SK-N-SH treated with all-trans-retinoic acid at 6 μM for 48 hours (cell line): ENCODE results near the gene CDON.

ENCODE experiments used
- ARNTL ChIP-seq: fragments of 450-650 bp; formaldehyde crosslinking; IDR thresholded peaks from 2 replicates; pipeline ENCODE4 v1.5.0; 2020; ENCODE audit warnings: low read depth, mild to moderate bottlenecking, moderate library complexity, borderline replicate concordance
- CSDC2 ChIP-seq: fragments of 250-450 bp; sonication (Bioruptor Pico); IDR thresholded peaks from 2 replicates; pipeline ENCODE4 v1.5.0; 2020; ENCODE audit warnings: mild to moderate bottlenecking, moderate library complexity
- GLIS3 ChIP-seq: fragments of 250-450 bp; sonication (Bioruptor Pico); IDR thresholded peaks from 2 replicates; pipeline ENCODE4 v1.5.0; 2020; ENCODE audit warnings: mild to moderate bottlenecking, moderate library complexity
- OSR1 ChIP-seq: fragments of 250-450 bp; sonication (Bioruptor Pico); IDR thresholded peaks from 2 replicates; pipeline ENCODE4 v1.8.0; 2022; ENCODE audit warnings: moderate library complexity, mild to moderate bottlenecking, inconsistent platforms
- PATZ1 ChIP-seq: fragments of 250-450 bp; sonication (Bioruptor Pico); IDR thresholded peaks from 2 replicates; pipeline ENCODE4 v1.8.0; 2020; ENCODE audit warnings: mild to moderate bottlenecking, moderate library complexity, borderline replicate concordance
- RARB ChIP-seq: fragments of 250-450 bp; sonication (Bioruptor Pico); IDR thresholded peaks from 2 replicates; pipeline ENCODE4 v1.8.0; 2021; ENCODE audit warnings: mild to moderate bottlenecking, moderate library complexity
- TCF4 ChIP-seq: fragments of 250-450 bp; sonication (Bioruptor Pico); IDR thresholded peaks from 2 replicates; pipeline ENCODE4 v1.8.0; 2021; ENCODE audit warnings: mild to moderate bottlenecking, moderate library complexity, borderline replicate concordance
- ZC3H10 ChIP-seq: fragments of 250-450 bp; sonication (Bioruptor Pico); IDR thresholded peaks from 2 replicates; pipeline ENCODE4 v1.5.1; 2021; ENCODE audit warnings: mild to moderate bottlenecking, moderate library complexity
- ZFP3 ChIP-seq: fragments of 250-450 bp; sonication (Bioruptor Pico); IDR thresholded peaks from 2 replicates; pipeline ENCODE4 v1.5.0; 2020; ENCODE audit warnings: mild to moderate bottlenecking, moderate library complexity
- ZFP30 ChIP-seq: fragments of 450-650 bp; formaldehyde crosslinking; IDR thresholded peaks from 2 replicates; pipeline ENCODE4 v1.5.0; 2022; ENCODE audit warnings: mild to moderate bottlenecking, moderate library complexity
- ZNF70 ChIP-seq: fragments of 450-650 bp; formaldehyde crosslinking; IDR thresholded peaks from 2 replicates; pipeline ENCODE4 v1.5.0; 2020; ENCODE audit warnings: mild to moderate bottlenecking, moderate library complexity
- TF ChIP-seq, protein P1 (sequence below): fragments of 250-450 bp; sonication (Bioruptor Pico); IDR thresholded peaks from 2 replicates; pipeline ENCODE4 v1.5.1; 2020; ENCODE audit warnings: low read depth, mild to moderate bottlenecking, moderate library complexity
- TF ChIP-seq, protein P2 (sequence below): fragments of 250-450 bp; sonication (Bioruptor Pico); IDR thresholded peaks from 2 replicates; pipeline ENCODE4 v1.5.1; 2021; ENCODE audit warnings: mild to moderate bottlenecking, moderate library complexity

DNA sequence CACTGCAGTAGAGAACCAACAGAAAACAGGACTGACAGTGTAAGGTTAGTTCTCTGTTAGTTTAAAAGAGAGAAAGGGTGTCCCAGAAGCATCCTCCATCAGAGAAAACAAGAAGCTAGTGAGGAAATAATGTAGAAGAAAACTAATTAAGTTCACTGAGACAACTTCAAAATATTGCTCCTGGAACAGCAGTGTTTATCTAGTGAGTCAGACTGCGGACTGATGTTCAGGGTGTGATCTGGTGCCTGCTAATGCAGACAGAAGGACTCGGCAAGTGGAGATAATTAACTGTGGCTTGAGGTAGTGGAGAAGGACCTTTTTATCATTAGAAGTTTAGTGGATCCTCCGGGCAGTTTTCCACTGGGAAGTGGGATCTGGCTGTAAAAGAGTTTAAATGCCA, 55.4 kb downstream of the CDON start:
- TF ChIP-seq TCF4 (CRISPR knock-in tag): no peak
- TF ChIP-seq ZFP3 (CRISPR knock-in tag): no peak
- TF ChIP-seq, protein P1, sequence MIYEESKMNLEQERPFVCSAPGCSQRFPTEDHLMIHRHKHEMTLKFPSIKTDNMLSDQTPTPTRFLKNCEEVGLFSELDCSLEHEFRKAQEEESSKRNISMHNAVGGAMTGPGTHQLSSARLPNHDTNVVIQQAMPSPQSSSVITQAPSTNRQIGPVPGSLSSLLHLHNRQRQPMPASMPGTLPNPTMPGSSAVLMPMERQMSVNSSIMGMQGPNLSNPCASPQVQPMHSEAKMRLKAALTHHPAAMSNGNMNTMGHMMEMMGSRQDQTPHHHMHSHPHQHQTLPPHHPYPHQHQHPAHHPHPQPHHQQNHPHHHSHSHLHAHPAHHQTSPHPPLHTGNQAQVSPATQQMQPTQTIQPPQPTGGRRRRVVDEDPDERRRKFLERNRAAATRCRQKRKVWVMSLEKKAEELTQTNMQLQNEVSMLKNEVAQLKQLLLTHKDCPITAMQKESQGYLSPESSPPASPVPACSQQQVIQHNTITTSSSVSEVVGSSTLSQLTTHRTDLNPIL (CRISPR knock-in tag): no peak
- TF ChIP-seq ZNF70 (CRISPR knock-in tag): no peak
- TF ChIP-seq RARB: no peak
- no peak for TF ChIP-seq PATZ1 (CRISPR knock-in tag)
- no peak for TF ChIP-seq ARNTL (CRISPR knock-in tag)
- TF ChIP-seq GLIS3 (CRISPR knock-in tag): no peak
- TF ChIP-seq, protein P2, sequence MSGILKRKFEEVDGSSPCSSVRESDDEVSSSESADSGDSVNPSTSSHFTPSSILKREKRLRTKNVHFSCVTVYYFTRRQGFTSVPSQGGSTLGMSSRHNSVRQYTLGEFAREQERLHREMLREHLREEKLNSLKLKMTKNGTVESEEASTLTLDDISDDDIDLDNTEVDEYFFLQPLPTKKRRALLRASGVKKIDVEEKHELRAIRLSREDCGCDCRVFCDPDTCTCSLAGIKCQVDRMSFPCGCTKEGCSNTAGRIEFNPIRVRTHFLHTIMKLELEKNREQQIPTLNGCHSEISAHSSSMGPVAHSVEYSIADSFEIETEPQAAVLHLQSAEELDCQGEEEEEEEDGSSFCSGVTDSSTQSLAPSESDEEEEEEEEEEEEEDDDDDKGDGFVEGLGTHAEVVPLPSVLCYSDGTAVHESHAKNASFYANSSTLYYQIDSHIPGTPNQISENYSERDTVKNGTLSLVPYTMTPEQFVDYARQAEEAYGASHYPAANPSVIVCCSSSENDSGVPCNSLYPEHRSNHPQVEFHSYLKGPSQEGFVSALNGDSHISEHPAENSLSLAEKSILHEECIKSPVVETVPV: no peak
- no peak for TF ChIP-seq ZC3H10 (CRISPR knock-in tag)
- no peak for TF ChIP-seq CSDC2 (CRISPR knock-in tag)
- no peak for TF ChIP-seq OSR1 (CRISPR knock-in tag)
- no peak for TF ChIP-seq ZFP30 (CRISPR knock-in tag)
